GM18868 (cell line): ENCODE results near the gene ALPP.
"Not testable (repeated sequence)": the region's sequence is repeated elsewhere in the genome, so short reads cannot be mapped to it uniquely, and the experiment has no call there.

Experiments
- ATAC-seq: cut with Tn5 transposase; IDR thresholded peaks from one replicate; pipeline ENCODE4 v1.9.1; 2021; ENCODE audit warnings: mild to moderate bottlenecking, moderate library complexity; ENCODE audit not compliant: unreplicated experiment

Gene ALPP

DNA sequence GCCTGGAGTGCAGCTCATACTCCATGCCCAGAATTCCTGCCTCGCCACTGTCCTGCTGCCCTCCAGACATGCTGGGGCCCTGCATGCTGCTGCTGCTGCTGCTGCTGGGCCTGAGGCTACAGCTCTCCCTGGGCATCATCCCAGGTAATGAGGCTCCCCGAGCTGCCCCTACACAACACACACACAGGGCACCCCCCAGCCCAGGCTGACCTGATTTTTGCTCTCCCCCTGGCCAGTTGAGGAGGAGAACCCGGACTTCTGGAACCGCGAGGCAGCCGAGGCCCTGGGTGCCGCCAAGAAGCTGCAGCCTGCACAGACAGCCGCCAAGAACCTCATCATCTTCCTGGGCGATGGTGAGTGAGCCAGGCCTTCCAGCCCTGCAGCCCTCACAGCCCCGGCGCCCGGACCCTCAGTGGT, at the start of gene ALPP:
ALPP (plus strand) TSS at position 17 of the 417 bp plus-strand sequence; CDS start at position 69, 52 bp downstream.
- ATAC-seq = not testable (repeated sequence)

GRCh38 chr2:232329716-232330067, 48.9 kb upstream of the ALPP start:
- no peak for ATAC-seq

DNA sequence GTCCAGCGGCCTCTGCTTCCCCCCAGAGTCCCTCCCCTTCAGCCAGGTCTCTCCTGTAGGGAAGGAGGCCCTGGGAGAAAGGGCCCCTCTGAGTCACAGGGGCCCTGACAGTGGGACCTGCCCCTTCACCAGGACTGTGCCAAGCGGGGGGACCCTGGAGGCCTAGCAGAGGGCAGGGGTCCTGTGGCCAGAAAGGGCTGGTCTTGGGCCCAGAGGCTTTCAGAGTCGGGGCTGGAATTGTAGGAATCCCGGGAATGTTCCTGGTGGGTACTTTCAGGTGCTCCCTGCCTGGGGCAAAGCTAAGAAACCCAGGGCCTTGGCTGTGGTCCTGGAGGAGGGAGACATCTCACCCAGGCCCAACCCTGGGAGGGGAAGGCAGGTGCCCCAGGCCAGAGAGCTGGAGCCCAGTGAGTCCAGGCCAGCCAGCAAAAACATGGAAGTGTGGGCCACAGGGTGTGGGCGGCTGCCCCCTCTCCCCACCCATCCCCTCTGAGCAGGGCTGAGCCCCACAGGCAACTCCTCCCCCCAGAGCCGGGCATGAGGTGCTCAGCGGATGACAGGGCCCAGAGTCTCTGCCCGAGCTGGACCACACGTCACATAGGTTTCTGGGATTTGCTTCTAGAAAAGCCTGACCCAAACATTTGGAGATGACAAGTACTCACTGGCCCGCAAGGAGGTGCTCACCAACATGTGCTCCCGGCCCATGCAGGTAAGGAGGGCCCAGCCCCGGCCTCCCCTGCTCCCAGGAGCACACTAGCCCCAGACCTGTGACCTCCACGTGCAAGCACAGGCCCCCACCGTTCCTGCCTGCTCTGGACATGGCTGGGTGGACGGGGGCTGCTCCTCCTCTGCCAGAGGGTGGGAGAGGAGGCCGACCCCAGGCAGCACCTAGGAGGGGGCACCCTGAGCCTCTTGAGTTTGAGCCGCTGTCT, 48.2 kb upstream of the ALPP start:
- no peak for ATAC-seq

- ATAC-seq = not testable (repeated sequence)
Observed at GRCh38 chr2:232331061-232331460, 47.5 kb upstream of the ALPP start.

- ATAC-seq = not testable (repeated sequence)
Observed at GRCh38 chr2:232331641-232332040, 46.9 kb upstream of the ALPP start.

DNA sequence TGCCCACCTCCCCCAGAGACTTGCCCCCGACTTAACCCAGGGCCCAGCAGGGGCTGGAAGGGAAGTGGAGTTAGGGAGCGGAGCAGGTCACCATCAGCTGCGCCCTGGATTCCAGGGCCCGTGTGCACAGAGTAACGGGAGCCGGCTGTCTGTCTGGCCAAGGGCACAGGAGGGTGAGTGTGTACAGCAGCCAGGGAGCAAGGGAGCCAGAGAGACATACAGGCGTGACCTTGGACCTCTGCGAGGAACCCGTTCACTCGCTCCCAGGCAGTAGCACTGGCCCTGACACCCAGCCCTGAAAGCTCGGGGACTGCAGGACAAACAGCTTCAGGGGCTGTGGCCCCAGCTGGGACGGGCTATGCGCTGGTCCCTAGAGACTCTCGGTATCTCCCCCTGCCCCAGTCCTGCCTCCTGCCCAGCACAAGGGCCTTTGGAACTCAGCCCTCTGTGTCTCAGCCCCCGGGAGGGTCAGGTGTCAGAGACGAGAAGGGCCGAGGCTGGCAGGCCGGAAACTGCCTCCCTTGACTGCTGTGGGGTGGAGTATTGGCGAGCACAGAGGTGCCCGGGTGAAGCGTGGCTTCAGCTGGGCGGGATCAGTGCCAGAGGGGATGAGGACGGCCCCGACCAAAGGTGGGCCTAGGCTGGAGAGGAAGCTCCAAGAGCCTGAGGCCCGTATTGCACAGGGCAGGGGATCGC, 46.2 kb upstream of the ALPP start:
- not testable (repeated sequence) for ATAC-seq

- ATAC-seq = no peak
Observed at GRCh38 chr2:232332940-232333259, 45.7 kb upstream of the ALPP start.

DNA sequence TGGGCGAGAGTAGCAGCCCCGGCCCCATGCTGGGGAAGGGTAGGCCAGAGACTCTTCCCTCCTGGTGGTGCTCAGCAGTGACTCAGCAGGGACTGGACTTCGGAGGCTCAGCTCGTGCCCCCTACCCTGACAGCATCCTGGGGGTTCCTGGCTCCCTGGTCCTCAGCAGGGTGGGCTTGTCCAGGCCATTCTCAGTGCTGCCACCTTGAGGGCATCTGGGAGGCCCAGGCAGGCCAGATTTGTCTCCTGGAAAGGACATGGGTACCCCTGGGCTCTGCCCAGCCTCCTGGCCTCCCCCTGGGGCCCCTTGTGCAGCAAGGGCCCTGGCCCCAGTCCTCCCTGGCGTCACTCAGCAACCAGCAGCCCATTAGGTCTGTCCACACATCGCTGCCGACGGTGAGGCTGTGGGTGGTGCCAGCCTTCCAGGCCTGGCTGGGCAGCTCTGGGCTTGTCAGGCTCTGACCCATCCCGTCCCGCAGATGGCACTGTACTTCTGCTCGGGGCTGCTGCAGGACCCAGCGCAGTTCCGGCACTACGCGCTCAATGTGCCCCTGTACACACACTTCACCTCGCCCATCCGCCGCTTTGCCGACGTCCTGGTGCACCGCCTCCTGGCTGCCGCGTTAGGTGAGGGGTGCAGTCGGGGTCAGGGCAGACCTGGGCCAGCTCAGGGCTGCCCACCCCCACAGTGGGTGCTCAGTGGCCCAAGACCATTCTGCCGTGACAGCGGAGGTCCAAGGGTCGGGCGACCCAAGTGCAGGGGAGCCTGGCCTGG, 45.0 kb upstream of the ALPP start:
- no peak for ATAC-seq

DNA sequence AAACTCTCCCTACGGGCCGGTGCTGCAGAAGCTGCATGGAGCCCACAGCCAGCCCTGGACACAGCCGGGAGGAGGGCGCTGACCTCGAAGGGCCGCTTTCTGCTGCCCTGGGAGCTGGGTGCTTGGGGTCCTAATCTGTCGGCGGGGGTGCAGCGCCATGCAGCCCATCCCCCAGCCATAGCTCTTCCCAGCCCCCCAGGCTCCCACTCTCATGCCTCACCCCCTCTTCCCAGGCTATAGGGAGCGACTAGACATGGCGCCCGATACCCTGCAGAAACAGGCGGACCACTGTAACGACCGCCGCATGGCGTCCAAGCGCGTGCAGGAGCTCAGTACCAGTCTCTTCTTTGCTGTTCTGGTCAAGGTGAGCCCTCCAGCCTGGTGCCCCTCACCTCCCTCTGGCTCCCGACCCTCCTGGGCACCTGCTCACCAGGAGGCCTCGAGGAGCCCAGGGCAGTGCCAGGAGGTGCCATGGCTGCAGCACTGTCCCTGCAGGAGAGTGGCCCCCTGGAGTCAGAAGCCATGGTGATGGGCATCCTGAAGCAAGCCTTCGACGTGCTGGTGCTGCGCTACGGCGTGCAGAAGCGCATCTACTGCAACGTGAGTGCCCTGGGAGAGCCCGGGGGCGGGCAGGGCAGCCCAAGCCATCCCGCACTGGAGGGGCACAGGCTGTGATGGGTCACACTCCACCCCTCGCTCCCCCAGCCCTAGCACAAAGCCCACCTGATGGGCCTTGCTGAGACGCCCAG, 44.2 kb upstream of the ALPP start:
- not testable (repeated sequence) for ATAC-seq

DNA sequence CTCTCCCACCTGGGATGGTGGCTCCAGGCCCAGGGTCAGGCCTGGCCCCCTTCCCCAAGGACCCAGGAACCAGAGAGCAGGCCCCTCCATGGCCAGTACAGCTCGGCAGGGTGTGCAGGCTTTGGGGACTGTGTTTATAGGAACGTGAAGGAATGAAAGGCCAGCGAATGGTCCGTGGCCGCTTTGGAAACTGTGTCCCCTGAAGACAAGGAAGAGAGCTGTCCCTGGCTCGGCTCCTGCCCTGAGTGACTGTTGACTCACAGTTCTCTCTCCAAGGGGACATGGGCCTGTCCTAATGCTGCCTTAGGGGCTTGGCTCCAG, 43.7 kb upstream of the ALPP start:
- ATAC-seq = not testable (repeated sequence)

- ATAC-seq = not testable (repeated sequence)
Observed at GRCh38 chr2:232335206-232335858, 43.2 kb upstream of the ALPP start.

GRCh38 chr2:232335859-232336215, 42.7 kb upstream of the ALPP start:
- ATAC-seq = no peak

GRCh38 chr2:232336241-232336736, 42.3 kb upstream of the ALPP start:
- ATAC-seq = no peak

DNA sequence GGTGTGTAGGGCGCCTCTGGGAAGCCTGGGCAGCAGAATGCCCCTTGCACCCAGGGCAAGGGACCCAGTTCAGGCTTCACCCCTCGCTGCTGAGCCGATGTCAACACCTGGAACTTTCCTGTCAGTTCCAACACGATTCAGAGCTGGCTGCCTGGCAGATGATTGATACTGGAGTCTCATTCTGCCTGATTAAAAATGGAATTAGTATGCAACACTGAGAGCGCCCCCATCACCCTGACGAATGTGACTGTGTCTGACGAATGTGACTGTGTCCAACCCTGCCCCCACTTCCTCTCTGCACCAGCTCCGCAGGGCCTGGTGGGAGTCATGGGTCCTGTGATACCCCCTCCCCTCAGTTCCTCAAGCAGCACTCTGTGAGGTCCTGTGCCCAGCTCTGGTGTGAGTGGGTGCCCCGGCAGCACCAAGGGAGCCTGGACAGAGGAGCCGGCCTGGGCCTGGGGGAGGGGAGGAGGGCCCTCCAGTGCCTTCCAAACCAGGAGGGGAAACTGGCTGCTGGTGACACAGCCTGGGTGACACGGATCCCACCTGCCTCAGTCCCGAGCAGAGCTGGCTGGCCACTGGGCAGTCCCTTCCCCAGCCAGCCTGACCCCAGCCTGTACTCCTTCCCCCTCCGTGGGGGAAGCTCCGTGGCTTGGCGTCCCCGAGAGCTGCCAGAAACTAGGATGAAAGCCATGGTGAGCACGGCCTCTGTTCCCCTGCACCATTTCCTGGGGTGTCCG, 41.4 kb upstream of the ALPP start:
- ATAC-seq = no peak

DNA sequence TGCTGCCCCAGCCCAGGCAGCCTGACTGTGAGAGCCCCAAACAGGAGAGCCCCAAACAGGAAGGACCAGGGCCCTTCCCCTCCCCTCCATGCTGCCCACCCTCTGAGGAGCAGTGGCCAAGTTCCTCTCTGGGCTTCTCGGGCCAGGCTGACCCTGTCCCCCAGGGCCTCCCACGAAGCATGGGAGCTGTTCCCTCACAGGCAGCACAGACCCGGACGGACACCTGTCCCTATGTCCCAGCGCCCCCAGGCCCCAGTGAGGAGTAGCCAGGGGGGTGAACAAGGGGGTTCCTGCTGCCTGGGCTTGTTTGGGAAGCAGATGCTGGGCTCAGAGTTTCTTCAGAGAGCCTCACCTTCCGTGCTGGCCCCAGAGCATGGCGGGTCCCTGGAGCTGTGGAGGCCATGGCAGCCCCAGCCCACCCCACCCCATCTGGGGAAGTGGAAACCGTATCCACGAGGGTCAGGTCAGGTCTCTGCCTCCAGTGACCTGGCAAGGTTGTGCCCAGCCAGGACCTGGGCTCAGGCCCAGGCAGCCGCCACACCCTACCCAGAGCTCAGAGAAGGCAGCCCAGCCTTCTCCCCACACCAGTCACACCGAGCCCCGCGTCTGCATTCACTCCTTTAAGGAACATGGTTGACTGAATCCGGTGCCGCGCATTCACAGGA, 40.3 kb upstream of the ALPP start:
- ATAC-seq = not testable (repeated sequence)

GRCh38 chr2:232338759-232339106, 39.8 kb upstream of the ALPP start:
- no peak for ATAC-seq

GRCh38 chr2:232339121-232340081, 39.1 kb upstream of the ALPP start:
- ATAC-seq = no peak
